Measurements from ENCODE around the gene PCDHA1.

- TF ChIP-seq CTCF (IDR thresholded peaks at IDR 0.05) (no peak), EP300 (IDR thresholded peaks at IDR 0.05) (no peak), POLR2A (IDR thresholded peaks at IDR 0.05) (no peak), POLR2AphosphoS5 (IDR thresholded peaks at IDR 0.05) (no peak)
These were observed 57.1 kb downstream of the PCDHA1 start for GRCh38 chr5:140842798-140843733.
